Heart left ventricle (tissue), 13 donors: ENCODE measurements around the gene CHD3.

ENCODE experiments used
- CTCF ChIP-seq, 12 donors: fragments of 200-600 bp; sonication (generic) in 4 of 12; IDR thresholded peaks; one replicate each; pipeline versions ENCODE4 v1.5.0 to v1.8.0; 2018 to 2022; ENCODE audit warnings: antibody characterized with exemption in 12 of 12, mild to moderate bottlenecking in 5 of 12
- POLR2A ChIP-seq, 2 donors: fragments of 450-650 bp; IDR thresholded peaks; one replicate each; pipeline ENCODE4 v1.6.1; 2017; ENCODE audit warnings: antibody characterized with exemption in 2 of 2, mild to moderate bottlenecking in 2 of 2, moderate library complexity in 2 of 2
- donor health status: ischemic (EF 13 %, LVEDD 7.1; RV severe dilation, severe dysfunction).
- donor health status: DM: no; HTN: yes; CAD: no.
- donor health status: DM: no; HTN: no; CAD: no.
- donor health status: ischemic (EF 25% LVEDD 6.9; RV normal size, moderate dysfunction).
- donor health status: ischemic (EF 25% LVEDD 5.7; RV mildly dilated, moderate dysfunction).
- donor health status: ischemic (EF 35%, LVEDD 5.7; RV mildly dilated, moderate dysfunction).
- donor health status: nonischemic (EF 11% LVEDD 7.7; RV severe dilation, severe dysfunction).
- donor health status: DM: yes; HTN: yes; CAD: no.
- donor health status: PGD.
- donor health status: ischemic (EF 29% LVEDD 5.4; RV normal size, mild dysfunction).
- donor health status: nonischemic (EF 23%, LVEDD 6.1; RV moderate dilation, normal function).

- TF ChIP-seq CTCF (IDR thresholded peaks at IDR 0.05) (no peak), POLR2A (IDR thresholded peaks at IDR 0.05) (no peak)
Measured at GRCh38 chr17:7845359-7846062, 43.1 kb upstream of the CHD3 start.
